Activated T-cell treated with anti-CD3 and anti-CD28 coated beads, Interleukin-2, amount 50 U/mL, for 4 hours (primary cell): ENCODE measurements around the gene SLC30A4. TPM values are rescaled to one million over a fixed set of nuclear protein-coding genes. Genes with fewer than 3 reads are reported as not detected.

Experiments
- total RNA-seq, 3 donors: library from RNA; stranded (reverse); gene quantifications; one replicate each; pipeline ENCODE4 v1.2.1, GENCODE V29; 2021

The SLC30A4 gene
- total RNA-seq, 3 donors from 2014 or later, result 0.98 to 1.2 (median 1.1) TPM

Other genes starting within 250 kb of the SLC30A4 start
- gene GATM, start 144.2 kb downstream of the SLC30A4 start, total RNA-seq, result 1 to 10 TPM; 1.2 to 2.7 (median 1.7) TPM
- gene BLOC1S6, start 64.6 kb upstream of the SLC30A4 start, total RNA-seq, result 10 to 100 TPM; 49.6 to 58.2 (median 49.9) TPM
- 10 to 100 TPM; 34.4 to 58.4 (median 39.4) TPM for gene SQOR, start 112.3 kb upstream of the SLC30A4 start, total RNA-seq